Measurements from ENCODE around the gene NCBP2L.

The NCBP2L gene

DNA sequence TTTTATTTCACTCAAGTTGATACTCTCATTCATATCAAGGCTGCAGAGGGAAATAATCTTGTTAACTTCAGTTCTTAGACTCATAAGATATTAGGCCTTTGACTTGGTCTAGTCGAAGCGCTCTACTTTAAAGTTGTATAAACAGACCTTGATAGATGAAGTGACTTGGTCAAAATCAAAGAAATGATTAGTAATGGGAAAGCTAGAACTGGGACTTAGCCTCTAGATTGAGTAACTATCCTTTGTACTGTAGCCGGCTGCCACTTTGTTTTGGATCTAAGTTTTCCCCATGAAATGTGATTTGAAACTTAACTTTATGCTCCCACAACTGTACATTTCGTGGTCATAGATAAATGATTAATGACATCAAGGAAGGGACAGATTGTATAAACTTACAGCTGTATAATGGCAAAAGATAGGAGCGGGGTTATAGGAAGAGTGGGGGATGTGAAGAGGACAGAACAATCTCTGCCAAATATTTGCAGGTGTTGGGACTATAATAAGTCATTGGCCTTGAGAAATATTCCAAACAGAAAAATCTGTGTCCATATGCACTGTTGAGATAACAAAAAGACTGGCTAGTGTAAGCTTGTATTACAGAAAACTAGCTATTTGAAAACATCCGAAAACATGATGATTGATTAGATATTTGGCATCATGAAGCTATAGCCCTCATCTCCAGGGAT, 65.3 kb downstream of the NCBP2L start:
- CTCF ChIA-PET, result interaction anchor here (0.7 kb wide), 1 partner anchor 10 kb away, joined by 3 read pairs; no protein-coding TSS in a partner anchor
- POLR2A ChIA-PET, result no interaction called here
- no peak for TF ChIP-seq CTCF (IDR thresholded peaks at IDR 0.05; ENCODE audit: control extremely low read depth, extremely low read depth, low read depth, missing control alignments)
- DNase-seq (ENCODE audit: extremely low spot score), result no peak

All from GM10248 (cell line).